Neural crest cell (in vitro differentiated cells): ENCODE measurements around the gene MINDY2. TPM values are rescaled to one million over a fixed set of nuclear protein-coding genes. Genes with fewer than 3 reads are reported as not detected.

ENCODE experiments used
- DNase-seq: peaks from one replicate; pipeline ENCODE4 v3.0.0; 2021; ENCODE audit warnings: low read depth, mixed read lengths, low spot score
- H3K27ac Mint-ChIP-seq: one replicate; pipeline ENCODE4 v1.8.0; 2021; ENCODE audit warnings: mild to moderate bottlenecking, mixed read lengths; ENCODE audit not compliant: unreplicated experiment
- H3K27me3 Mint-ChIP-seq: 2 replicates; pipeline ENCODE4 v1.8.0; 2021; ENCODE audit warnings: low read depth, mild to moderate bottlenecking, mixed read lengths
- H3K36me3 Mint-ChIP-seq: 2 replicates; pipeline ENCODE4 v1.8.0; 2021; ENCODE audit warnings: low read depth, mild to moderate bottlenecking, mixed read lengths
- H3K4me1 Mint-ChIP-seq: 2 replicates; pipeline ENCODE4 v1.8.0; 2021; ENCODE audit warnings: mixed read lengths
- H3K4me3 Mint-ChIP-seq: one replicate; pipeline ENCODE4 v1.8.0; 2021; ENCODE audit warnings: mild to moderate bottlenecking, mixed read lengths
- H3K9me3 Mint-ChIP-seq: 2 replicates; pipeline ENCODE4 v1.8.0; 2021; ENCODE audit warnings: mixed read lengths
- CTCF ChIP-seq: fragments of 200-600 bp; sonication (generic); conservative IDR thresholded peaks from 2 replicates; pipeline ENCODE4 v1.5.0; 2021; ENCODE audit warnings: antibody characterized with exemption, mild to moderate bottlenecking
- total RNA-seq: library from RNA; stranded (reverse); gene quantifications from 2 replicates; pipeline ENCODE4 v1.2.1, GENCODE V29; 2021

Gene MINDY2
- total RNA-seq, 1 donor from 2014 or later, result 14.3 TPM

GRCh38 chr15:58910456-58910855, 139.4 kb downstream of the MINDY2 start:
- peaks cover 2% of the 10 kb centered on the region for H3K4me1 Mint-ChIP-seq
- no peak overlapping the region for H3K4me3 Mint-ChIP-seq
- H3K9me3 Mint-ChIP-seq, result no peaks in the 10 kb centered on the region
- no peak overlapping the region for H3K27ac Mint-ChIP-seq
- no peak for TF ChIP-seq CTCF
- no peak for DNase-seq
- H3K36me3 Mint-ChIP-seq, result peaks cover 10% of the 10 kb centered on the region
- H3K27me3 Mint-ChIP-seq, result no peaks in the 10 kb centered on the region

Other genes with a start within 250 kb of the MINDY2 start
- gene ADAM10, start 21.6 kb upstream of the MINDY2 start, total RNA-seq, result 116 and 125 TPM in 2 replicates
- 105 and 122 TPM in 2 replicates for gene SLTM, start 162.4 kb downstream of the MINDY2 start, total RNA-seq
- gene RNF111, start 216.4 kb downstream of the MINDY2 start, total RNA-seq, result 37.4 and 37.7 TPM in 2 replicates